GM18505 (cell line): ENCODE measurements around the gene EOGT.
A peak's percentile ranks its signal among the peaks of the same experiment; 100 is the strongest.

Experiments used
- ATAC-seq: cut with Tn5 transposase; IDR thresholded peaks from one replicate; pipeline ENCODE4 v1.9.1; 2021; ENCODE audit not compliant: unreplicated experiment
- POLR2A ChIP-seq: IDR thresholded peaks from 4 replicates; pipeline ENCODE4 v1.6.1; 2011; ENCODE audit warnings: borderline replicate concordance; ENCODE audit not compliant: insufficient read depth, insufficient read length; ENCODE audit errors: extremely low read depth

The EOGT gene

GRCh38 chr3:69014022-69014580, 617 bp upstream of the EOGT start:
- no peak for ATAC-seq

DNA sequence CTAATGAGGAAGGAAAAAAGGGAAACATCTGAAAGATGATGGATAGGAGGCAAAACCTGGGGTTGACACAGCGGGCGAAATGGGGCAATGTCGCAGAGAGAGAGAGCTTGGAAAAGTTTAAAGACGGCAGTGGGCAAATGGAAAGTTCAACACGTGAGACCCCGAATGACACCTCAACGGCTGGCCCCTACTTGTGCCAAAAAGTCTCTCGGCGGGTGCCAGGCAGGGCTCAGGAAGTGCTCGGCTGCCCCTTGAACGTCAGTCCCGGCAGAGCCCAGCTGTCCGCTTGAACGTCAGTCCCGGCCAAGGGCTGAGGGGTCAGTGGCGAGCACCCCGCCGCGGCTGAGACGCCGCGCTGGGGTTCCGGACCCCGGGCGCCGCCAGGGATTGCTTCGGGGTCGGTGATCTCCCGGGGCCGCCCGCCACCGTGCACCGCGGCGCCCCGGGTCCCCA, 658 bp downstream of the EOGT start:
- TF ChIP-seq POLR2A, result no peak
- ATAC-seq, result peak; percentile 43

More at GRCh38 chr3:69014022-69014580, 617 bp upstream of the EOGT start:
- TF ChIP-seq POLR2A, result no peak

GRCh38 chr3:69012100-69012799, 1.2 kb downstream of the EOGT start:
- ATAC-seq, result no peak
- no peak for TF ChIP-seq POLR2A

DNA sequence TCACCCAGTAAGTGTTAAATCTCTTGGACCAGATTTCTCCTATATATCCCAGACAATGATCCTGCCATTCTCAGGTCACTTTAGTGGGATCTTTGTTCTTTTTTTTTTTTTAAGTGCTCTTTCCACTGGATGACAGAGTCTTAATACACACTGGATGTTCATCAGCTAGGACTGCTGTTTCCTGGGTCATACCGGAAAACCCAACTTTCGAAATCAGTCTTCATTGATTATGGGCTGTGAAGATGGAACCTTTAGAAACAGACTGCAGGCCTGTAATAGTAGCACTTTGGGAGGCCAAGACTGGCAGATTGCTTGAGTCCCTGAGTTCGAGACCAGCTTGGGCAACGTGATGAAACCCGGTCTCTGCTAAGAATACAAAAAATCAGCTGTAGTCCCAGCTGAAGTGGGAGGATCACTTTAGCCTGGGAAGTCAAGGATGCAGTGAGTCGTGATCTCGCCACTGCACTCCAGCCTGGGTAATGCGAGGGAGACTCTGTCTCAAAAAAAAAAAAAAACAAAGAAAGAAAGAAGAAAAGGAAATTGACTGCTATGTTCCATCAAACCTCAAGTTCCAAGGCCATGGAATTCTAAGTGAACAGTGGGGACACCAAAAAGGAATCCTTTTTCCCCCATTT, 2.3 kb downstream of the EOGT start:
- no peak for TF ChIP-seq POLR2A
- ATAC-seq, result no peak

- TF ChIP-seq POLR2A, result no peak
- ATAC-seq, result no peak
Observed at GRCh38 chr3:69009559-69010410, 3.7 kb downstream of the EOGT start.

GRCh38 chr3:69008980-69009379, 4.5 kb downstream of the EOGT start:
- TF ChIP-seq POLR2A, result no peak
- ATAC-seq, result no peak

GRCh38 chr3:69005791-69006482, 7.5 kb downstream of the EOGT start:
- no peak for ATAC-seq
- TF ChIP-seq POLR2A, result no peak

DNA sequence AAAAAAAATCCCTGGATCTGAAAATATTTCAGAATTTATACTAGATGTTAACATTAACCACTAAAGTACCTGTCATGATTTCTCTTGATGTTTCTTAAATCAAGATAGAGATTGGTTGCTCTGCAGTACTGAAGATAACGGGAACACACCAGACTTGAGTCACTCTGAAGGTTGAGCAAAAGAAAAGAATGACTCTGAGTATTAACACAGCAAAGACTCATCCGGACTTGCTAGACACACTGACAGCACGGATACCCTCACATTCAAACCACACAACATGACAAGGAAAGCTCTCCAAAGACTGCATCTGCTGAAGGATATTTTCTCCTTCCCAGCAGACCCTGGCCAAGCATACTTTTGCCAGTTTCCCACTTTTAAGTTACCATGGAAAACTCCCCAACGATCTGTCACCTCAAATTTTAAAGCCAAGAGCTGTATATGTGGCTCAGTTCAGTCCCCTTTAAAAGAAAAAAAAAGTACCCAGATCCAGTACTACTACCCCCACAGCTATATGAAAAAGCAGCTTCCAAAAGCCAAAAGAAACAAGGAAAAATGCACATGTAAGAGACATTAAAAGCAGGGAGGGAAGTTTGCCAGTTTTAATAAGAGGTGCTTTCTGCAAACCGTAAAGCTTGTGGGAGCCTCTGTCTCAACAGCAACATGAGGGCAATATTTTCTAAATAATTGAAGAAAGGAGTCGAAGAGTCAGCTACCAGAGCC, 8.3 kb downstream of the EOGT start:
- TF ChIP-seq POLR2A, result no peak
- ATAC-seq, result no peak

- ATAC-seq, result no peak
- TF ChIP-seq POLR2A, result no peak
Observed at GRCh38 chr3:69004138-69004537, 9.3 kb downstream of the EOGT start.

- no peak for ATAC-seq
- no peak for TF ChIP-seq POLR2A
Observed at GRCh38 chr3:68999605-69000004, 13.9 kb downstream of the EOGT start.

- TF ChIP-seq POLR2A, result no peak
- no peak for ATAC-seq
Observed at GRCh38 chr3:68999158-68999557, 14.3 kb downstream of the EOGT start.

DNA sequence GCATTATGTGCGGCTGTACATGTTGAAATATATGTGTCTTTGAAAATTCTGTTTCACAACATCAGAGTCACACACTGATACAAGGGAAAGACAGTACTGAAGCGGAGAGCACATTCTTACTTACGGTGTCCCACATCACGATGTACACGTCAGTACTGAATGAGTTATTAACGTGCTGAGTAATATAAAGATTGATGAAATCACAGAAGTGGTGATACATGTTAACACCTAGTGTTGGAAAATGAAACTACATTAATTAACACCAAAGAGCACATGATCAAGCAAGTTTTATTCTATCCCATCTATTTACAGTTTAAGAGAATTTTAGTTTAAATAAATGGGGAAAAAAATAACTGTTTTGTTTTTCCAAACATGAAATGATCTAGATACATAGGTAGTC, 15.6 kb downstream of the EOGT start:
- no peak for TF ChIP-seq POLR2A

More for the DNA sequence above, 15.6 kb downstream of the EOGT start:
- no peak for ATAC-seq
